Measurements from ENCODE around the gene NLGN4X.
A peak's percentile ranks its signal among the peaks of the same experiment; 100 is the strongest.

NLGN4X gene

DNA sequence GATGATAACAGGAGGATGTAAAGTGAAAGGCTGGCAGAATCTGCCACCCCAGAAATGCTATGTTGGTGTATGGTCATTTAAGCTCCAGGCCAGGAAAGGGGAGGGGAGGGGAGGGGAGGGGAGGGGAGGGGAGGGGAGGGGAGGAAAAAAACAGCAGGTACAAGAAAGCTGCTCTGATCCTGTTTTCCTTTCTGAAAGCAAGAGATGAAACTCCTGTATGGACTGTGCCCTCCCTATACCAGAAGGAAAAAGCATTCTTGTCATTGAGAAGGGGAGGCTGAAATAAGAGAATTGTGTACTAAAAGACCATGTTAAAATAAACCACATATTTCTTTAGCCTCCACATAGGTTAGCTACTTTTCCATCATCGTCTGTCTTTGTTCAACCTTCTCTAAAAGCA lies 179.5 kb downstream of the NLGN4X start:
- DNase-seq (ENCODE audit: insufficient read length) (no peak), FAIRE-seq (no peak)
- TF ChIP-seq POLR2AphosphoS5 (IDR thresholded peaks at IDR 0.05; ENCODE audit: low read depth, low read length) (no peak), TAF1 (IDR thresholded peaks at IDR 0.05; ENCODE audit: borderline replicate concordance, low read depth, low read length) (no peak), POLR2A (IDR thresholded peaks at IDR 0.05; ENCODE audit: low read depth, low read length) (no peak)

GRCh38 chrX:6041630-6042029 lies 187.0 kb downstream of the NLGN4X start:
- TF ChIP-seq TAF1 (IDR thresholded peaks at IDR 0.05; ENCODE audit: borderline replicate concordance, low read depth, low read length), result no peak
- no peak for TF ChIP-seq POLR2A (IDR thresholded peaks at IDR 0.05; ENCODE audit: low read depth, low read length)
- no peak for TF ChIP-seq POLR2AphosphoS5 (IDR thresholded peaks at IDR 0.05; ENCODE audit: low read depth, low read length)
- DNase-seq (ENCODE audit: insufficient read length) (no peak), FAIRE-seq (no peak)

GRCh38 chrX:6029014-6029413 lies 199.7 kb downstream of the NLGN4X start:
- FAIRE-seq, result no peak
- DNase-seq (ENCODE audit: insufficient read length), result no peak
- TF ChIP-seq TAF1 (IDR thresholded peaks at IDR 0.05; ENCODE audit: borderline replicate concordance, low read depth, low read length) (no peak), POLR2A (IDR thresholded peaks at IDR 0.05; ENCODE audit: low read depth, low read length) (no peak), POLR2AphosphoS5 (IDR thresholded peaks at IDR 0.05; ENCODE audit: low read depth, low read length) (no peak)

- FAIRE-seq (no peak), DNase-seq (ENCODE audit: insufficient read length) (no peak)
- TF ChIP-seq TAF1 (IDR thresholded peaks at IDR 0.05; ENCODE audit: borderline replicate concordance, low read depth, low read length), result no peak
- no peak for TF ChIP-seq POLR2A (IDR thresholded peaks at IDR 0.05; ENCODE audit: low read depth, low read length)
- no peak for TF ChIP-seq POLR2AphosphoS5 (IDR thresholded peaks at IDR 0.05; ENCODE audit: low read depth, low read length)
These were observed 201.7 kb downstream of the NLGN4X start for GRCh38 chrX:6026980-6027379.

DNA sequence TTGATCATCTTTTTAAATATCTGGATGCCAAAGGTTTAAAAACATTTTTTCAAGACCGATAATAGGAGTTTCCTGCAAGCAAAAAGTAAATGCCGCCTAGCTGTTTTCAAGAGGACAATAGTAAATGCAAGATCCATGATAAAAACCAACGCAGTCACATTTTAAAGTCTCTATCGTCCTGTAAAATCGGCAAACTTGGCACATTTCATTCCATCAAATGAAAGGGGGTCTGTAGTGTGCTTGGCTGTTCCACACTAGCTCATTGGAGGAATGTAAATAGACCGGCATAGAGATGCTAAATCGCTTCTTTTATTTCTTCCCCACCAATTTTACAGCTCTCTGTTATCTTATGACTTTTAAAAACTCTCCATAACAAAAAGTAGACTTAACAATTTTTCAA lies 202.2 kb downstream of the NLGN4X start:
- DNase-seq (ENCODE audit: insufficient read length) (no peak), FAIRE-seq (no peak)
- TF ChIP-seq TAF1 (IDR thresholded peaks at IDR 0.05; ENCODE audit: borderline replicate concordance, low read depth, low read length) (no peak), POLR2A (IDR thresholded peaks at IDR 0.05; ENCODE audit: low read depth, low read length) (no peak), POLR2AphosphoS5 (IDR thresholded peaks at IDR 0.05; ENCODE audit: low read depth, low read length) (no peak)

DNA sequence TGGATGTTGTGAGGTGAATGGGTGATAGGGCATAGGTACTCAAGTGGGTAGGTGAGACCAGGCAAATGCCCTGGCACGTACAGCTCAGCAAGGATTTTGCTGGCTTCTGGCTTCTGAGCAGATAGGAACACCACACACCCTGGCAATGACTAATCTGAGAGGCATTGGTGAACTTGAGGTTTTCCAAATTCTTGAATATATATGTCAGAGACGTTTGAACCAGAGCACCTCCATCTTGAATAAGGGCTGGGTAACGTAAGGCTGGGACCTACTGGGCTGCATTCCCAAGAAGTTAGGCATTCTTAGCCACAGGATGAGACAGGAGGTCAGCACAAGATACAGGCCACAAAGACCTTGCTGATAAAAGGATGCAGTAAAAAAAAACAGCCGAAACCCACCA lies 204.5 kb downstream of the NLGN4X start:
- FAIRE-seq (no peak), DNase-seq (ENCODE audit: insufficient read length) (no peak)
- TF ChIP-seq POLR2A (IDR thresholded peaks at IDR 0.05; ENCODE audit: low read depth, low read length) (no peak), POLR2AphosphoS5 (IDR thresholded peaks at IDR 0.05; ENCODE audit: low read depth, low read length) (no peak), TAF1 (IDR thresholded peaks at IDR 0.05; ENCODE audit: borderline replicate concordance, low read depth, low read length) (no peak)

DNA sequence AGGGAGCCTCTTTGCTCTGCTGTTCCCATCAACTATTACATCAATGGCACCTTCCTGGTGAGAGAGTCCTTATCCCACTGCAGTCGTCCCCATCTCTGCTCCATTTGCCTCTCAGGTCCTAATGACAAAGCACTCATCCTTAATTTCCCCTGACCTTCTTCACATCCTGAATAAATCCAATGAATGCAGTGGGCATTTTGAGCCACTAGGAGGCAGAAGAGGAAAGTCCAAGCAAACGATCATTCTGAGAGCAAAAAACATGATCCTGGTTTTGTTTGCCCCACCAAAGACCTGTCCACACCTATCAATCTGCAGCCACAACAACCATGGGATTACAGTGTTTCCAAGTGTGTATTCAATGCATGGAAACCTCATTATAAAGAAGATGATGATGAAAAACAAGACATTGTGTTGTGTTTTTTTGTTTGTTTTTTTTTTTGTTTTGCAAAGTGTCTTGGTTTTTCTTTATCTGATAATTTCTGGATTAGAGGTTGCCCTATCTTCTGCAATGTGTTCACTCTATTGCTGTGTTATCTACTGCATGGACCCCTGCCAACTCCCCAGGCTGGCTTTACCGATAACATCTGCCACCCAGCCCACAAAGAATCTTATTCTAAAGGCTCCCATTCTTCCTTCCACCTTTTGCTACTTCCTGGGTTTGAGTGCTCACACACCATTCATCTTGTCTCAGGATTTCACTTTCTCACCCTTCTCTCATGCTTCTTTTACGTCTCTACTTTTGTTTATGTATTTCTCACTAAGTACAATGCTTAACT lies 207.2 kb downstream of the NLGN4X start:
- DNase-seq (ENCODE audit: insufficient read length), result peak; percentile 5

GRCh38 chrX:6019076-6019475 lies 209.6 kb downstream of the NLGN4X start:
- TF ChIP-seq POLR2AphosphoS5 (IDR thresholded peaks at IDR 0.05; ENCODE audit: low read depth, low read length) (no peak), TAF1 (IDR thresholded peaks at IDR 0.05; ENCODE audit: borderline replicate concordance, low read depth, low read length) (no peak), POLR2A (IDR thresholded peaks at IDR 0.05; ENCODE audit: low read depth, low read length) (no peak)
- DNase-seq (ENCODE audit: insufficient read length), result no peak
- FAIRE-seq, result no peak

More for the DNA sequence above, 207.2 kb downstream of the NLGN4X start:
- TF ChIP-seq TAF1 (IDR thresholded peaks at IDR 0.05; ENCODE audit: borderline replicate concordance, low read depth, low read length) (no peak), POLR2AphosphoS5 (IDR thresholded peaks at IDR 0.05; ENCODE audit: low read depth, low read length) (no peak), POLR2A (IDR thresholded peaks at IDR 0.05; ENCODE audit: low read depth, low read length) (no peak)
- FAIRE-seq, result peak; percentile 70

- FAIRE-seq (no peak), DNase-seq (ENCODE audit: insufficient read length) (no peak)
- TF ChIP-seq TAF1 (IDR thresholded peaks at IDR 0.05; ENCODE audit: borderline replicate concordance, low read depth, low read length) (no peak), POLR2AphosphoS5 (IDR thresholded peaks at IDR 0.05; ENCODE audit: low read depth, low read length) (no peak), POLR2A (IDR thresholded peaks at IDR 0.05; ENCODE audit: low read depth, low read length) (no peak)
These were observed 213.2 kb downstream of the NLGN4X start for GRCh38 chrX:6015423-6015822.

DNA sequence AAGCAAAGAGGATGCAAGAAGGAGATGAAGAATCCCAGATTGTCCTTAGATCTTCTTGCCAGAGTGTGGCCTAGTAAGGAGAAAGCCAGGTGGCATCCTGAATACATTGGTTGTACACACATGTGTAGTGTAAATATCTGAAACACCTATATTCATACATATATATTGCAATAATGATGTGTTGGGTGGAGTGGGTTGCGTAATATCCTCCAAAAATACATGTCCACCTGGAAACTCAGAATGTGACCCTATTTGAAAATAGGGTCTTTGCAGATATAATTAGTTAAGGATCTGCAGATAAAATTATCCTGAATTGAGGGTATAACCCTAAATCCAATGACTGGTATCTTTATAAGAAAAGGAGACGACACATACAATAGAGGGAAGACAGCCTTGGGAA lies 216.3 kb downstream of the NLGN4X start:
- FAIRE-seq, result no peak
- no peak for TF ChIP-seq TAF1 (IDR thresholded peaks at IDR 0.05; ENCODE audit: borderline replicate concordance, low read depth, low read length)
- no peak for TF ChIP-seq POLR2AphosphoS5 (IDR thresholded peaks at IDR 0.05; ENCODE audit: low read depth, low read length)
- TF ChIP-seq POLR2A (IDR thresholded peaks at IDR 0.05; ENCODE audit: low read depth, low read length), result no peak
- no peak for DNase-seq (ENCODE audit: insufficient read length)

GRCh38 chrX:6005856-6006255 lies 222.8 kb downstream of the NLGN4X start:
- no peak for FAIRE-seq
- TF ChIP-seq POLR2A (IDR thresholded peaks at IDR 0.05; ENCODE audit: low read depth, low read length), result no peak
- TF ChIP-seq POLR2AphosphoS5 (IDR thresholded peaks at IDR 0.05; ENCODE audit: low read depth, low read length), result no peak
- TF ChIP-seq TAF1 (IDR thresholded peaks at IDR 0.05; ENCODE audit: borderline replicate concordance, low read depth, low read length), result no peak
- DNase-seq (ENCODE audit: insufficient read length), result no peak

GRCh38 chrX:6004529-6004928 lies 224.1 kb downstream of the NLGN4X start:
- TF ChIP-seq TAF1 (IDR thresholded peaks at IDR 0.05; ENCODE audit: borderline replicate concordance, low read depth, low read length) (no peak), POLR2AphosphoS5 (IDR thresholded peaks at IDR 0.05; ENCODE audit: low read depth, low read length) (no peak), POLR2A (IDR thresholded peaks at IDR 0.05; ENCODE audit: low read depth, low read length) (no peak)
- DNase-seq (ENCODE audit: insufficient read length) (no peak), FAIRE-seq (no peak)
